Fibroblast of lung (primary cell): ENCODE data around the gene ITGBL1.

Experiments used
- EZH2 ChIP-seq: IDR thresholded peaks from 2 replicates; pipeline ENCODE4 v1.5.1; 2012; ENCODE audit warnings: low read length, control low read depth, mild to moderate bottlenecking; ENCODE audit errors: missing control alignments
- TF ChIP-seq, protein P1 (sequence below), 2 donors: IDR thresholded peaks in 1 of 2; conservative IDR thresholded peaks in 1 of 2; 1 replicate in 1 of 2; 2 replicates in 1 of 2; pipeline ENCODE4 v1.5.1; 2011 to 2012; ENCODE audit warnings: low read length in 2 of 2, control low read depth in 1 of 2, inconsistent platforms in 1 of 2, low read depth in 1 of 2, mild to moderate bottlenecking in 1 of 2

DNA sequence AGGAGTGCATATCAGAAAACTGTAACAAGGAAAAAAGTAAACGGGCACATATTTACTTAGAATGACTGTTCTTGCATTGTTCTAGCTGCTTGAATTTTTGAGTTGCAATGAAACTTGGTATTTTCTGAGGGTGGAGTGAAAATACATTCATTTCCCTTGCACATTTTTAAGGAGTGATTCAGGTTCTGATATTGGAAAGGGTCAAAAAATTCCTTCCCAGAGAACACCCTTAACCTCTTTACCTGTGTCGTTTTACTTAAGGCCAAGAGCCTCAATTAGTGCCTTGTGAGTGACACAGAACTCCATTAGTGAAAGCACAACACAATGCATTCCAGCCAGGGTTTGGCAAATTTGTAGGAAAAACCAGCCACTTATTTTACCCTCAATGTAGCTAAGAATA is 2.3 kb downstream of the ITGBL1 start:
- TF ChIP-seq, protein P1, sequence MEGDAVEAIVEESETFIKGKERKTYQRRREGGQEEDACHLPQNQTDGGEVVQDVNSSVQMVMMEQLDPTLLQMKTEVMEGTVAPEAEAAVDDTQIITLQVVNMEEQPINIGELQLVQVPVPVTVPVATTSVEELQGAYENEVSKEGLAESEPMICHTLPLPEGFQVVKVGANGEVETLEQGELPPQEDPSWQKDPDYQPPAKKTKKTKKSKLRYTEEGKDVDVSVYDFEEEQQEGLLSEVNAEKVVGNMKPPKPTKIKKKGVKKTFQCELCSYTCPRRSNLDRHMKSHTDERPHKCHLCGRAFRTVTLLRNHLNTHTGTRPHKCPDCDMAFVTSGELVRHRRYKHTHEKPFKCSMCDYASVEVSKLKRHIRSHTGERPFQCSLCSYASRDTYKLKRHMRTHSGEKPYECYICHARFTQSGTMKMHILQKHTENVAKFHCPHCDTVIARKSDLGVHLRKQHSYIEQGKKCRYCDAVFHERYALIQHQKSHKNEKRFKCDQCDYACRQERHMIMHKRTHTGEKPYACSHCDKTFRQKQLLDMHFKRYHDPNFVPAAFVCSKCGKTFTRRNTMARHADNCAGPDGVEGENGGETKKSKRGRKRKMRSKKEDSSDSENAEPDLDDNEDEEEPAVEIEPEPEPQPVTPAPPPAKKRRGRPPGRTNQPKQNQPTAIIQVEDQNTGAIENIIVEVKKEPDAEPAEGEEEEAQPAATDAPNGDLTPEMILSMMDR (conservative IDR thresholded peaks at IDR 0.05 in 1 of 2, IDR thresholded peaks at IDR 0.05 in 1 of 2; ENCODE audit: low read depth in 1 of 2, low read length in 2 of 2): no peak
- TF ChIP-seq EZH2: no peak
